H9 (cell line): ENCODE measurements around the gene ZNF793. TPM values are rescaled to one million over a fixed set of nuclear protein-coding genes. Genes with fewer than 3 reads are reported as not detected.

Source experiments
- DNase-seq: peaks from one replicate; pipeline ENCODE4 v3.0.0-alpha.2; 2017
- H2AFZ ChIP-seq: one replicate; pipeline ENCODE4 v1.6.1; 2013; ENCODE audit warnings: mild to moderate bottlenecking, low read length, control low read depth, moderate library complexity
- H2AK5ac ChIP-seq: 2 replicates; pipeline ENCODE4 v1.6.1; 2013; ENCODE audit warnings: low read length, control low read depth, mixed read lengths; ENCODE audit not compliant: insufficient read length
- H2BK120ac ChIP-seq: one replicate; pipeline ENCODE4 v1.6.1; 2013; ENCODE audit warnings: low read depth, mild to moderate bottlenecking, low read length, control low read depth, inconsistent platforms; ENCODE audit not compliant: poor library complexity, severe bottlenecking
- H2BK12ac ChIP-seq: 2 replicates; pipeline ENCODE4 v1.6.1; 2013; ENCODE audit warnings: low read length, control low read depth, mixed read lengths, low read depth; ENCODE audit not compliant: insufficient read length
- H2BK15ac ChIP-seq: 2 replicates; pipeline ENCODE4 v1.6.1; 2013; ENCODE audit warnings: low read depth, low read length, control low read depth
- H2BK20ac ChIP-seq: one replicate; pipeline ENCODE4 v1.6.1; 2013; ENCODE audit warnings: low read depth, mild to moderate bottlenecking, low read length, control low read depth, inconsistent platforms; ENCODE audit not compliant: poor library complexity, severe bottlenecking
- H2BK5ac ChIP-seq: 2 replicates; pipeline ENCODE4 v1.6.1; 2013; ENCODE audit warnings: low read length, control low read depth, mixed read lengths; ENCODE audit not compliant: insufficient read length
- H3K14ac ChIP-seq: 2 replicates; pipeline ENCODE4 v1.6.1; 2013; ENCODE audit warnings: low read length, control low read depth; ENCODE audit not compliant: insufficient read depth
- H3K18ac ChIP-seq: 2 replicates; pipeline ENCODE4 v1.6.1; 2013; ENCODE audit warnings: low read depth, mild to moderate bottlenecking, mixed read lengths, low read length, control low read depth; ENCODE audit not compliant: insufficient read length
- H3K23ac ChIP-seq: 2 replicates; pipeline ENCODE4 v1.6.1; 2013; ENCODE audit warnings: low read length, control low read depth, mixed read lengths, low read depth; ENCODE audit not compliant: insufficient read length
- H3K23me2 ChIP-seq: 2 replicates; pipeline ENCODE4 v1.6.1; 2013; ENCODE audit warnings: low read depth, mild to moderate bottlenecking, mixed read lengths, low read length, control low read depth; ENCODE audit not compliant: insufficient read length, poor library complexity, severe bottlenecking
- H3K27ac ChIP-seq: 2 replicates; pipeline ENCODE4 v1.5.1; 2013; ENCODE audit warnings: low read length, control low read depth, mixed read lengths, low read depth; ENCODE audit not compliant: insufficient read length
- H3K27me3 ChIP-seq: 2 replicates; pipeline ENCODE4 v1.6.1; 2013; ENCODE audit warnings: low read length, control low read depth, inconsistent platforms; ENCODE audit not compliant: insufficient read depth
- H3K4ac ChIP-seq: 2 replicates; pipeline ENCODE4 v1.6.1; 2013; ENCODE audit warnings: low read depth, mild to moderate bottlenecking, control low read depth, inconsistent platforms, low read length, moderate library complexity
- H3K4me1 ChIP-seq: 2 replicates; pipeline ENCODE4 v1.6.1; 2013; ENCODE audit warnings: low read length, control low read depth, inconsistent platforms; ENCODE audit not compliant: insufficient read depth
- H3K4me2 ChIP-seq: 2 replicates; pipeline ENCODE4 v1.6.1; 2013; ENCODE audit warnings: low read length, control low read depth, mixed read lengths; ENCODE audit not compliant: insufficient read length, insufficient read depth
- H3K56ac ChIP-seq: 2 replicates; pipeline ENCODE4 v1.6.1; 2013; ENCODE audit warnings: low read depth, mild to moderate bottlenecking, mixed read lengths, low read length, control low read depth; ENCODE audit not compliant: insufficient read length
- H3K79me1 ChIP-seq: 2 replicates; pipeline ENCODE4 v1.6.1; 2013; ENCODE audit warnings: low read depth, mild to moderate bottlenecking, moderate library complexity, low read length, control low read depth, inconsistent platforms; ENCODE audit not compliant: insufficient read depth, poor library complexity, severe bottlenecking
- H3K79me2 ChIP-seq: 2 replicates; pipeline ENCODE4 v1.6.1; 2013; ENCODE audit warnings: low read length, control low read depth, inconsistent platforms; ENCODE audit not compliant: insufficient read depth
- H3K9ac ChIP-seq: 2 replicates; pipeline ENCODE4 v1.6.1; 2013; ENCODE audit warnings: low read length, control low read depth, mixed read lengths; ENCODE audit not compliant: insufficient read length; ENCODE audit errors: extremely low read depth
- H3K9me3 ChIP-seq: one replicate; pipeline ENCODE4 v1.6.1; 2013; ENCODE audit warnings: low read depth, low read length, inconsistent platforms; ENCODE audit not compliant: control insufficient read depth
- H3T11ph ChIP-seq: one replicate; pipeline ENCODE4 v1.6.1; 2013; ENCODE audit warnings: mild to moderate bottlenecking, low read length, control low read depth, inconsistent platforms
- H4K20me1 ChIP-seq: one replicate; pipeline ENCODE4 v1.6.1; 2013; ENCODE audit not compliant: control insufficient read depth, insufficient read length, insufficient read depth
- H4K5ac ChIP-seq: 2 replicates; pipeline ENCODE4 v1.6.1; 2013; ENCODE audit warnings: low read depth, mild to moderate bottlenecking, mixed read lengths, low read length, control low read depth; ENCODE audit not compliant: insufficient read length
- H4K8ac ChIP-seq: replicated peaks from 2 replicates; pipeline ENCODE4 v1.6.1; 2013; ENCODE audit warnings: low read length, control low read depth, mixed read lengths, low read depth; ENCODE audit not compliant: insufficient read length
- H4K91ac ChIP-seq: 2 replicates; pipeline ENCODE4 v1.6.1; 2013; ENCODE audit warnings: low read depth, mild to moderate bottlenecking, moderate library complexity, mixed read lengths, low read length, control low read depth; ENCODE audit not compliant: insufficient read length
- H3K27ac Mint-ChIP-seq, 3 experiments: 2 replicates in 2 of 3; 3 replicates in 1 of 3; pipeline ENCODE4 v1.8.0; 2020 to 2021; ENCODE audit warnings: mixed read lengths in 3 of 3, mild to moderate bottlenecking in 1 of 3, moderate library complexity in 1 of 3
- H3K27me3 Mint-ChIP-seq: 2 replicates; pipeline ENCODE4 v1.8.0; 2021; ENCODE audit warnings: low read depth, mild to moderate bottlenecking, moderate library complexity, mixed read lengths
- H3K36me3 Mint-ChIP-seq, 3 experiments: 2 replicates in 2 of 3; 3 replicates in 1 of 3; pipeline ENCODE4 v1.8.0; 2020 to 2021; ENCODE audit warnings: low read depth in 3 of 3, mixed read lengths in 3 of 3; ENCODE audit not compliant: insufficient read depth in 1 of 3
- H3K4me1 Mint-ChIP-seq, 2 experiments: 2 replicates each; pipeline ENCODE4 v1.8.0; 2020; ENCODE audit warnings: mixed read lengths in 2 of 2
- H3K4me3 Mint-ChIP-seq, 2 experiments: 2 replicates in 1 of 2; 3 replicates in 1 of 2; pipeline ENCODE4 v1.8.0; 2020 to 2021; ENCODE audit warnings: mild to moderate bottlenecking in 2 of 2, mixed read lengths in 2 of 2, moderate library complexity in 1 of 2
- H3K9me3 Mint-ChIP-seq, 2 experiments: 2 replicates in 1 of 2; 3 replicates in 1 of 2; pipeline ENCODE4 v1.8.0; 2020; ENCODE audit warnings: mild to moderate bottlenecking in 2 of 2, mixed read lengths in 2 of 2, moderate library complexity in 1 of 2
- CTCF ChIP-seq: fragments of 200-600 bp; sonication (generic); conservative IDR thresholded peaks from 3 replicates; pipeline ENCODE4 v1.8.0; 2021; ENCODE audit warnings: antibody characterized with exemption, mild to moderate bottlenecking
- WGBS: extraction: QIAGEN DNeasy Blood & Tissue Kit; methylation state at CpG from one replicate; pipeline ENCODE4 v1.1.7; 2013; ENCODE audit warnings: missing lambda C conversion rate, low lambda C conversion rate, mixed read lengths; ENCODE audit not compliant: insufficient read length; ENCODE audit errors: extremely low coverage; 5-methylcytosine and 5-hydroxymethylcytosine counted together
- total RNA-seq: library from RNA; stranded (reverse); gene quantifications from 2 replicates; pipeline ENCODE4 v1.2.1, GENCODE V29; 2021

Gene ZNF793
- total RNA-seq, 1 experiment from 2014 or later, result 17.1 TPM

- Histone ChIP-seq H2BK15ac (no peak overlapping the region), H3K56ac (peak overlapping the region; percentile 34), H4K5ac (peak overlapping the region; percentile 76), H3K79me1 (no peaks in the 10 kb centered on the region), H4K20me1 (no peaks in the 10 kb centered on the region), H3K79me2 (no peaks in the 10 kb centered on the region), H3K27me3 (no peaks in the 10 kb centered on the region), H2BK12ac (no peak overlapping the region), H3K9ac (peak overlapping the region; percentile 95), H2AFZ (peak overlapping the region; percentile 71), H3K4ac (no peak overlapping the region), H3K23ac (no peak overlapping the region), H4K91ac (no peak overlapping the region), H2AK5ac (no peak overlapping the region), H2BK5ac (peak overlapping the region; percentile 19), H3K9me3 (no peaks in the 10 kb centered on the region), H2BK120ac (no peak overlapping the region), H3K27ac (peak overlapping the region; percentile 73), H3T11ph (no peak overlapping the region), H3K4me2 (peak overlapping the region; percentile 85), H3K14ac (peak overlapping the region; percentile 98; the same call in 1 of the 2 replicates), H2BK20ac (no peak overlapping the region), H4K8ac (no peak overlapping the region), H3K4me1 (peaks cover 3% of the 10 kb centered on the region; the same call in 1 of the 2 replicates), H3K18ac (peak overlapping the region; percentile 89), H3K23me2 (peaks cover 14% of the 10 kb centered on the region)
- peaks cover 27 to 29% (median 27%) of the 10 kb centered on the region in 3 experiments for H3K36me3 Mint-ChIP-seq
- H3K9me3 Mint-ChIP-seq, result peaks cover 14 to 26% of the 10 kb centered on the region in 2 experiments; a peak in 4 of 5 replicates
- no peak for DNase-seq
- no peak overlapping the region for H3K4me3 Mint-ChIP-seq
- H3K27ac Mint-ChIP-seq, result no peak overlapping the region
- TF ChIP-seq CTCF, result no peak
- no peaks in the 10 kb centered on the region for H3K27me3 Mint-ChIP-seq
- no peaks in the 10 kb centered on the region; a peak in 1 of 4 replicates for H3K4me1 Mint-ChIP-seq
- no CpG with 5 or more reads among the region's 12 CpGs for WGBS
Measured at GRCh38 chr19:37505958-37506386, 767 bp upstream of the ZNF793 start.
